CD4-positive, alpha-beta T cell (primary cell): Measurements from ENCODE around the gene ZFP36L2. TPM values are rescaled to one million over a fixed set of nuclear protein-coding genes. Genes with fewer than 3 reads are reported as not detected.

ENCODE experiments used
- ATAC-seq: fragments of 200-7000 bp; cut with Tn5 transposase; one replicate; pipeline ENCODE4 v1.10.0; 2022; ENCODE audit warnings: mild to moderate bottlenecking; ENCODE audit not compliant: poor library complexity
- CTCF ChIA-PET: fragments of 350-600 bp; sonication (Branson Sonifier 250); formaldehyde crosslinking; loops from one replicate; lab custom pipeline; 2021; ENCODE audit warnings: antibody characterized with exemption, inconsistent platforms; lab: Charles Lee
- POLR2A ChIA-PET: fragments of 350-600 bp; sonication (Branson Sonifier 250); formaldehyde crosslinking; loops from one replicate; lab custom pipeline; 2021; ENCODE audit warnings: antibody characterized with exemption, inconsistent platforms; lab: Charles Lee
- DNase-seq, 14 experiments: peaks; one replicate each; pipeline ENCODE4 v3.0.0-alpha.2; 2013 to 2020; ENCODE audit warnings: mixed read lengths in 2 of 14
- H3K27ac ChIP-seq, 2 donors: one replicate each; pipeline versions ENCODE4 v1.5.1 to v1.7.0; 2013; ENCODE audit warnings: low read length in 2 of 2, low read depth in 1 of 2, mild to moderate bottlenecking in 1 of 2
- H3K27me3 ChIP-seq, 2 experiments: 1 replicate in 1 of 2; 2 replicates in 1 of 2; pipeline versions ENCODE4 v1.6.1 to v1.7.0; 2013; ENCODE audit warnings: low read length in 2 of 2, control low read depth in 1 of 2, mild to moderate bottlenecking in 1 of 2, moderate library complexity in 1 of 2; ENCODE audit not compliant: insufficient read depth in 2 of 2, control insufficient read depth in 1 of 2
- H3K36me3 ChIP-seq: one replicate; pipeline ENCODE4 v1.6.1; 2013; ENCODE audit warnings: low read length, control low read depth; ENCODE audit not compliant: insufficient read depth
- H3K4me1 ChIP-seq: one replicate; pipeline ENCODE4 v1.6.1; 2013; ENCODE audit warnings: low read length, control low read depth; ENCODE audit not compliant: insufficient read depth
- H3K4me3 ChIP-seq: one replicate; pipeline ENCODE4 v1.5.1; 2013; ENCODE audit warnings: mild to moderate bottlenecking, low read length, moderate library complexity
- H3K9me3 ChIP-seq, 2 experiments: 1 replicate in 1 of 2; 2 replicates in 1 of 2; pipeline versions ENCODE4 v1.6.1 to v1.7.0; 2013; ENCODE audit warnings: low read length in 2 of 2, mild to moderate bottlenecking in 2 of 2, control low read depth in 1 of 2, moderate library complexity in 1 of 2; ENCODE audit not compliant: control insufficient read depth in 1 of 2, insufficient read depth in 1 of 2
- H3K27ac Mint-ChIP-seq: one replicate; pipeline ENCODE4 v1.8.0; 2020; ENCODE audit warnings: mixed read lengths
- H3K27me3 Mint-ChIP-seq: one replicate; pipeline ENCODE4 v1.8.0; 2021; ENCODE audit warnings: mixed read lengths
- H3K36me3 Mint-ChIP-seq: one replicate; pipeline ENCODE4 v1.8.0; 2021; ENCODE audit warnings: low read depth, mixed read lengths
- H3K4me1 Mint-ChIP-seq: one replicate; pipeline ENCODE4 v1.8.0; 2021; ENCODE audit warnings: low read depth, mixed read lengths
- H3K4me3 Mint-ChIP-seq: one replicate; pipeline ENCODE4 v1.8.0; 2020; ENCODE audit warnings: mild to moderate bottlenecking, mixed read lengths
- H3K9me3 Mint-ChIP-seq: one replicate; pipeline ENCODE4 v1.8.0; 2020; ENCODE audit warnings: mixed read lengths
- CTCF ChIP-seq: fragments of 200-600 bp; IDR thresholded peaks from one replicate; pipeline ENCODE4 v1.8.0; 2022; ENCODE audit warnings: antibody characterized with exemption, mild to moderate bottlenecking
- intact Hi-C, 2 experiments: fragments of 100-400 bp; cut with DNase I in 1 of 2; cut with micrococcal nuclease in 1 of 2; formaldehyde crosslinking; loops; one replicate each; pipeline versions ENCODE4 v1.15.1 to v1.9.0; 2023 to 2025; cut with DNase I, micrococcal nuclease
- total RNA-seq, 174 experiments: library from RNA in 2 of 174; stranded (reverse) in 2 of 174; gene quantifications; one replicate each; pipeline ENCODE4 v1.2.3 and lab custom pipeline; 2021 to 2026

Gene ZFP36L2
- total RNA-seq, 2 experiments from 2014 or later = 1,602 to 1,631 TPM

GRCh38 chr2:43206602-43207001 is 19.8 kb downstream of the ZFP36L2 start:
- H3K27me3 ChIP-seq = no peaks in the 10 kb centered on the region
- Mint-ChIP-seq H3K9me3 (no peaks in the 10 kb centered on the region), H3K4me1 (peaks cover 47% of the 10 kb centered on the region), H3K4me3 (no peak overlapping the region), H3K36me3 (no peaks in the 10 kb centered on the region), H3K27ac (no peak overlapping the region), H3K27me3 (no peaks in the 10 kb centered on the region)
- intact Hi-C loops = no loop called here
- no peak overlapping the region for H3K27ac ChIP-seq
- CTCF ChIA-PET = interaction anchor here (1.7 to 1.9 kb wide), 2 partner anchors 14 to 80 kb away, joined by 5 to 7 read pairs; no protein-coding TSS in a partner anchor
- POLR2A ChIA-PET = interaction anchor here (20.9 kb wide), 1 partner anchor 13 kb away, joined by 506 read pairs; the partner anchor contains the start of gene ZFP36L2
- DNase-seq (no peak), ATAC-seq (no peak)
- H3K36me3 ChIP-seq = no peaks in the 10 kb centered on the region
- no peak for TF ChIP-seq CTCF
- H3K9me3 ChIP-seq = no peaks in the 10 kb centered on the region
- peaks cover 42% of the 10 kb centered on the region for H3K4me1 ChIP-seq
- no peak overlapping the region for H3K4me3 ChIP-seq

GRCh38 chr2:43203373-43203772 is 23.0 kb downstream of the ZFP36L2 start:
- DNase-seq = no peak
- Histone ChIP-seq H3K36me3 (no peaks in the 10 kb centered on the region), H3K27ac (no peak overlapping the region), H3K27me3 (no peaks in the 10 kb centered on the region), H3K4me1 (peaks cover 46% of the 10 kb centered on the region), H3K9me3 (no peaks in the 10 kb centered on the region), H3K4me3 (no peak overlapping the region)
- ATAC-seq = no peak
- H3K36me3 Mint-ChIP-seq = no peaks in the 10 kb centered on the region
- no peak for TF ChIP-seq CTCF
- CTCF ChIA-PET = interaction anchor here (1.2 kb wide), 1 partner anchor 76 kb away, joined by 3 read pairs; no protein-coding TSS in a partner anchor
- peaks cover 41% of the 10 kb centered on the region for H3K4me1 Mint-ChIP-seq
- H3K27me3 Mint-ChIP-seq = no peaks in the 10 kb centered on the region
- H3K27ac Mint-ChIP-seq = no peak overlapping the region
- intact Hi-C loops = no loop called here
- no peaks in the 10 kb centered on the region for H3K9me3 Mint-ChIP-seq
- H3K4me3 Mint-ChIP-seq = no peak overlapping the region
- POLR2A ChIA-PET = interaction anchor here (0.6 to 20.9 kb wide), 4 partner anchors 8 to 123 kb away, joined by 3 to 506 read pairs (median 6); partner anchors contain the start of gene ZFP36L2

- Mint-ChIP-seq H3K4me1 (peaks cover 37% of the 10 kb centered on the region), H3K27me3 (no peaks in the 10 kb centered on the region), H3K4me3 (no peak overlapping the region), H3K9me3 (no peaks in the 10 kb centered on the region), H3K36me3 (no peaks in the 10 kb centered on the region), H3K27ac (no peak overlapping the region)
- ATAC-seq = no peak
- Histone ChIP-seq H3K27me3 (no peaks in the 10 kb centered on the region), H3K4me3 (no peak overlapping the region), H3K36me3 (no peaks in the 10 kb centered on the region), H3K9me3 (no peaks in the 10 kb centered on the region), H3K4me1 (peaks cover 52% of the 10 kb centered on the region), H3K27ac (no peak overlapping the region)
- ChIA-PET CTCF (interaction anchor here (1.2 to 1.6 kb wide), 2 partner anchors 32 to 75 kb away, joined by 3 read pairs; no protein-coding TSS in a partner anchor), POLR2A (interaction anchor here (0.6 to 20.9 kb wide), 3 partner anchors 11 to 66 kb away, joined by 3 to 506 read pairs (median 4); partner anchors contain the start of gene ZFP36L2)
- intact Hi-C loops = no loop called here
- no peak for TF ChIP-seq CTCF
- no peak for DNase-seq
These were observed 24.1 kb downstream of the ZFP36L2 start for GRCh38 chr2:43202289-43202688.
